Osteocyte (in vitro differentiated cells): ENCODE results near the gene SPATA12. TPM values are rescaled to one million over a fixed set of nuclear protein-coding genes. Genes with fewer than 3 reads are reported as not detected.

Source experiments
- DNase-seq: peaks from one replicate; pipeline ENCODE4 v3.0.0; 2021; ENCODE audit warnings: mixed read lengths; ENCODE audit not compliant: unreplicated experiment; ENCODE audit errors: extremely low spot score
- H3K27ac Mint-ChIP-seq: one replicate; pipeline ENCODE4 v1.8.0; 2021; ENCODE audit warnings: mild to moderate bottlenecking, mixed read lengths; ENCODE audit not compliant: unreplicated experiment
- H3K27me3 Mint-ChIP-seq: one replicate; pipeline ENCODE4 v1.8.0; 2021; ENCODE audit warnings: mixed read lengths; ENCODE audit not compliant: unreplicated experiment
- H3K36me3 Mint-ChIP-seq: one replicate; pipeline ENCODE4 v1.8.0; 2021; ENCODE audit warnings: mixed read lengths; ENCODE audit not compliant: unreplicated experiment
- H3K4me1 Mint-ChIP-seq: one replicate; pipeline ENCODE4 v1.8.0; 2021; ENCODE audit warnings: mixed read lengths; ENCODE audit not compliant: unreplicated experiment
- H3K4me3 Mint-ChIP-seq: one replicate; pipeline ENCODE4 v1.8.0; 2021; ENCODE audit warnings: mild to moderate bottlenecking, moderate library complexity, mixed read lengths; ENCODE audit not compliant: unreplicated experiment
- H3K9me3 Mint-ChIP-seq: one replicate; pipeline ENCODE4 v1.8.0; 2021; ENCODE audit warnings: mixed read lengths; ENCODE audit not compliant: unreplicated experiment
- total RNA-seq: library from RNA; stranded (reverse); gene quantifications from 2 replicates; pipeline ENCODE4 v1.2.1, GENCODE V29; 2021
- TF ChIP-seq, protein P1 (sequence below): fragments of 200-600 bp; sonication (generic); IDR thresholded peaks from 2 replicates; pipeline ENCODE4 v1.5.0; 2021; ENCODE audit warnings: antibody characterized with exemption, mild to moderate bottlenecking, moderate library complexity

The SPATA12 gene
- total RNA-seq, 1 donor from 2014 or later = not detected

DNA sequence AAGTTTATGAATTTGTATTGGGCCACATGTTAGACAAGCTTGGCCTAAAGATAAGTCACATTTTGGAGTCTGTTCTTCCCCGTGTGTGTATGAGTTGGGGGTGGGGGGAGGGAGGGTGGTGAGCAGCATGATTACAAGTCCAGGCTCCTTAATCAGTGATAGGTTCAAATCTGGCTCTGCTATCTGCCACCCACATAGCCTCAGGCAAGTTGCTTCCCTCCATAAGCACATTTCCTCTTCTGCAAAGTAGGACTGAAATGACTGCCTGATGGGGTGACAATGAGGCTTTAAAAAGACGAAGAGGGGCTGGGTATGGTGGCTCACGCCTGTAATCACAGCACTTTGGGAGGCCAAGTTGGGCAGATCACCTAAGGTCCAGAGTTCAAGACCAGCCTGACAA lies 1.1 kb upstream of the SPATA12 start:
- H3K4me1 Mint-ChIP-seq = peaks cover 7% of the 10 kb centered on the region
- DNase-seq = no peak
- no peaks in the 10 kb centered on the region for H3K9me3 Mint-ChIP-seq
- no peaks in the 10 kb centered on the region for H3K27me3 Mint-ChIP-seq
- no peaks in the 10 kb centered on the region for H3K36me3 Mint-ChIP-seq
- no peak overlapping the region for H3K4me3 Mint-ChIP-seq
- TF ChIP-seq, protein P1, sequence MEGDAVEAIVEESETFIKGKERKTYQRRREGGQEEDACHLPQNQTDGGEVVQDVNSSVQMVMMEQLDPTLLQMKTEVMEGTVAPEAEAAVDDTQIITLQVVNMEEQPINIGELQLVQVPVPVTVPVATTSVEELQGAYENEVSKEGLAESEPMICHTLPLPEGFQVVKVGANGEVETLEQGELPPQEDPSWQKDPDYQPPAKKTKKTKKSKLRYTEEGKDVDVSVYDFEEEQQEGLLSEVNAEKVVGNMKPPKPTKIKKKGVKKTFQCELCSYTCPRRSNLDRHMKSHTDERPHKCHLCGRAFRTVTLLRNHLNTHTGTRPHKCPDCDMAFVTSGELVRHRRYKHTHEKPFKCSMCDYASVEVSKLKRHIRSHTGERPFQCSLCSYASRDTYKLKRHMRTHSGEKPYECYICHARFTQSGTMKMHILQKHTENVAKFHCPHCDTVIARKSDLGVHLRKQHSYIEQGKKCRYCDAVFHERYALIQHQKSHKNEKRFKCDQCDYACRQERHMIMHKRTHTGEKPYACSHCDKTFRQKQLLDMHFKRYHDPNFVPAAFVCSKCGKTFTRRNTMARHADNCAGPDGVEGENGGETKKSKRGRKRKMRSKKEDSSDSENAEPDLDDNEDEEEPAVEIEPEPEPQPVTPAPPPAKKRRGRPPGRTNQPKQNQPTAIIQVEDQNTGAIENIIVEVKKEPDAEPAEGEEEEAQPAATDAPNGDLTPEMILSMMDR = no peak
- no peak overlapping the region for H3K27ac Mint-ChIP-seq

DNA sequence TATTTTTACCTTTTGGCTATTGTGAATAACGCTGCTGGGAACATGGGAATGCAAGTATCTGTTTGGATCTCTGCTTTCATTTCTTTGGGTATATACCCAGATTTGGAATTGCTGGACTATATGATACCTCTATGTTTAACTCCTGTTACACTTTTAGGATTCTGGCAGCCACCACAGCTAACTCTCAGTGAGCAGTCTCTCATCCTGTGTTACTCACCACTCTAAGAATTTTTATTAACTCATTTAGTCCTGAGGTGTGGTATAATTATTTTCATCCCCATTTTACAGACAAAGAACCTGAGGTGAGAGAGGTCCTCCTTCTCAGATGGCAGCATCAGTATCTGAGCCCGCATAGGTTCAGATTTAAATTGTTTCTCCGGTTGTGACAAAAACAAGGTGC lies 1.1 kb downstream of the SPATA12 start:
- Mint-ChIP-seq H3K27me3 (no peaks in the 10 kb centered on the region), H3K4me3 (no peak overlapping the region), H3K9me3 (no peaks in the 10 kb centered on the region), H3K36me3 (no peaks in the 10 kb centered on the region), H3K27ac (no peak overlapping the region), H3K4me1 (peaks cover 7% of the 10 kb centered on the region)
- TF ChIP-seq, protein P1 = no peak
- DNase-seq = no peak

DNA sequence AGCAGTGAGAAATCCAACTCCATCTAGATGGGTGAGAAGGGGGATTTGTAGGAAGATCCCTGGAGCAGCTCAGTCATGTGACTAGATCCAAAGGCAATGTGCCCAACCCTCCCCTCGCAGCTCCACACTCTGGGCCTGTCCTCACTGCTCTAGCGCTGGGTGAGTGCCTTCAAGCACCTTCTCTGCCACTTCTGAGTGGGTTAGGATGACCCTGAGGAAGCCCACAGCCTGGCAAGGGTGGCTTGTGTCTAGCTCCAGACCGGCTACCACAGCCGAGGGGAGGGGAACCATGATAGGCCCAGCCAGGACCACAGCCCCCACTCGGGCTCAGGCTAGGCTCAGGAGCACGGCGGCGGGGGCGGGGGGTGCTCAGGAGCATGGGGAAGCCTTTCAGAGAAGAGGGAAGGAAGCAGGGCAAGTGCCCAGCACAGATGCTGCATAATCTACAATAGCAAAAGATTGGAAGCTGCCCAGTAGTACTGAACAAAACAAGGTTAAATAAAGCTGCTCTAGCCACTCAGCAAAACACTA lies 1.7 kb downstream of the SPATA12 start:
- peaks cover 7% of the 10 kb centered on the region for H3K4me1 Mint-ChIP-seq
- H3K27ac Mint-ChIP-seq = no peak overlapping the region
- no peaks in the 10 kb centered on the region for H3K27me3 Mint-ChIP-seq
- H3K4me3 Mint-ChIP-seq = no peak overlapping the region
- H3K9me3 Mint-ChIP-seq = no peaks in the 10 kb centered on the region
- TF ChIP-seq, protein P1 = no peak
- H3K36me3 Mint-ChIP-seq = no peaks in the 10 kb centered on the region
- no peak for DNase-seq

DNA sequence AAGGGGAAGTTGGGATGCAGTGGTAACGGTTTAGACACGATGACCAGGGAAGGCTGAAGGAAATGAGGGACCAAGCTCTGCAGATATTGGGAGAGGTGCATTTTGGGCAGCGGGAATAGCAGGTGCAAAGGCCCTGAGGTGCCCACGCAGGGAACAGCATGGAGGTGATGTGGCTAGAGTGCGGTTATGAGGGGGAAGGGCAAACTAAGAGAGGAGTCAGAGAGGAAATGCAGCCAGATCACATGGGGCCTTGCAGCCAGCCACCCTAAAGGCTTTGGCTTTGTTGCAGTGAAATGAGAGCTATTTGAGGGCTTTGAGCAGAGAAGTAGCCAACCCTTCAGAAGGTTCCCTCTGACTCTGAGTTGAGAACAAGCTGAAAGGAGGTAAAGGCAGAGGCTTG lies 2.6 kb downstream of the SPATA12 start:
- H3K27ac Mint-ChIP-seq = no peak overlapping the region
- H3K27me3 Mint-ChIP-seq = no peaks in the 10 kb centered on the region
- DNase-seq = no peak
- no peaks in the 10 kb centered on the region for H3K9me3 Mint-ChIP-seq
- no peak overlapping the region for H3K4me3 Mint-ChIP-seq
- peaks cover 7% of the 10 kb centered on the region for H3K4me1 Mint-ChIP-seq
- TF ChIP-seq, protein P1 = no peak
- no peaks in the 10 kb centered on the region for H3K36me3 Mint-ChIP-seq

DNA sequence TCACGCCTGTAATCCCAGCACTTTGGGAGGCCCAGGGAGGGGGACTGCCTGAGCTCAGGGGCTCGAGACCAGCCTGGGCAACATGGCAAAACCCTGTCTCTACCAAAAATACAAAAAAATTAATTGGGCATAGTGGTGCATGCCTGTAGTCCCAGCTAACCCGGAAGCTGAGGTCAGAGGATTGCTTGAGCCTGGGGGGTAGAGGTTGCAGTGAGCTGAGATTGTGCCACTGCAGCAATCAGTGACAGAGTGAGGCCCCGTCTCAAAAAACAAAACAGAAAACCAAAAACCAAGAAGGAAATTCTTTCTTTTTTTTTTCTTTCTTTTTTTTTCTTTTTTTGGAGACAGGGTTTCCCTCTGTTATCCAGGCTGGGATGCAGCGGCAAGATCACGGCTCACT lies 3.5 kb downstream of the SPATA12 start:
- H3K27ac Mint-ChIP-seq = no peak overlapping the region
- peaks cover 17% of the 10 kb centered on the region for H3K4me1 Mint-ChIP-seq
- TF ChIP-seq, protein P1 = no peak
- no peaks in the 10 kb centered on the region for H3K9me3 Mint-ChIP-seq
- DNase-seq = no peak
- H3K36me3 Mint-ChIP-seq = no peaks in the 10 kb centered on the region
- H3K27me3 Mint-ChIP-seq = no peaks in the 10 kb centered on the region
- H3K4me3 Mint-ChIP-seq = no peak overlapping the region
